DMS79 treated with DMSO at 0.1 percent for 48 hours (cell line): ENCODE data around the gene ITGB1BP2.
"Not testable (repeated sequence)": the region's sequence is repeated elsewhere in the genome, so short reads cannot be mapped to it uniquely, and the experiment has no call there.

ENCODE experiments used
- DNase-seq: peaks from one replicate; lab custom pipeline; 2025; lab: John Stamatoyannopoulos, UW

The ITGB1BP2 gene

DNA sequence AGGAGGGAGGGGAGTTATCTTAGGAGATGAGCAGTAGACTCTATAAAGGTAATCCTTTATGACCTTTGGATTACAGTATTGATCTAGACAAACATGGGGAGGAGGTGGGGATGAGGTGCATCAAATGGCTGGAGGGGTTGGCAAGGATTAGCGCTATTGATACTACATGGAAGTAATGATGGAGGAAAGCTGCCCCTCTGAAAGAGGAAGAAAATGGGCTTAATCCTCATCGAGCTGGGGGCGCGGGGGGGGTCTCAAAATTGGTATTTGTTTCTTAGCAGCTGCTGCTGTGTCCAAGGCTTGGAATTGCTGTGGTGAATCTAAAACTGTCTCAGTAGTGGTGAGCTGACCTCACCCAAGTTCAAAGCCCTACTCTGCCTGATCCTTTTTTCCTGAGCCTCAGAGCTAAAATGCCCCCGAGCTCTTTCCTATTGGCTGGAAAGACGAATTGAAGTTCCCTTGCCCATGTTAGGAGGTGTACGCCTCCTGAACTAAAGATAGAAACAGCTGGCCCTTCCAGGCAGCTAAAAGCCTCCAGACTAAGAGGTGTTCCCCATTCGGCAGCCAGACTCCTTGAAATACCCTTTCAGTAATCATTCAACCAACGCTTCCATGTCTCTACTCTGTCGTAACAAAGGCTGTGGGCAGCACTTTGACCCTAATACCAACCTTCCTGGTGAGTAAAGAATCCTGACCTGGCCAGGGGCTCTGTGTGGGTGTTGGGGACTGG is at the start of gene ITGB1BP2:
TSS of gene ITGB1BP2 (plus strand) at position 556 of the 730 bp plus-strand sequence. CDS start at position 613, 57 bp downstream.
- DNase-seq = no peak

DNA sequence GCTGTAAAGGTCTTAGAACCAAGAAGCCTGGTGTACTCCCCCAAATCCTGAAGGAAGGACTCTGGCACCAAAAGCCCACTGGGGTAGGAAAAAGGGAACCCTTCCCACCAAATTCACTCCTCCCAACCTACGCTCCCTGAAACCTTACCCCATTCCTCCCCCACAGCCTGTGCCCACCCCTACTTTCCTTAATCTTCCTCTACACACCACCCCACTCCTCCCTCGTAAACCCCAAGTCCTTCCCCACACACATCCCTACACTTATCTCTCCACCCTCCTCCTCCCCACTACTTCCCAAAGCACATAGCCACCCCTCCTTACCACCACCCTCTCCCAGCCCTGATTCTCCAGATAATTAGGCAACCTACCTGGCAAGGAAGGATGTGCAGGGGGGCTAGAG is 49.3 kb upstream of the ITGB1BP2 start:
- no peak for DNase-seq

DNA sequence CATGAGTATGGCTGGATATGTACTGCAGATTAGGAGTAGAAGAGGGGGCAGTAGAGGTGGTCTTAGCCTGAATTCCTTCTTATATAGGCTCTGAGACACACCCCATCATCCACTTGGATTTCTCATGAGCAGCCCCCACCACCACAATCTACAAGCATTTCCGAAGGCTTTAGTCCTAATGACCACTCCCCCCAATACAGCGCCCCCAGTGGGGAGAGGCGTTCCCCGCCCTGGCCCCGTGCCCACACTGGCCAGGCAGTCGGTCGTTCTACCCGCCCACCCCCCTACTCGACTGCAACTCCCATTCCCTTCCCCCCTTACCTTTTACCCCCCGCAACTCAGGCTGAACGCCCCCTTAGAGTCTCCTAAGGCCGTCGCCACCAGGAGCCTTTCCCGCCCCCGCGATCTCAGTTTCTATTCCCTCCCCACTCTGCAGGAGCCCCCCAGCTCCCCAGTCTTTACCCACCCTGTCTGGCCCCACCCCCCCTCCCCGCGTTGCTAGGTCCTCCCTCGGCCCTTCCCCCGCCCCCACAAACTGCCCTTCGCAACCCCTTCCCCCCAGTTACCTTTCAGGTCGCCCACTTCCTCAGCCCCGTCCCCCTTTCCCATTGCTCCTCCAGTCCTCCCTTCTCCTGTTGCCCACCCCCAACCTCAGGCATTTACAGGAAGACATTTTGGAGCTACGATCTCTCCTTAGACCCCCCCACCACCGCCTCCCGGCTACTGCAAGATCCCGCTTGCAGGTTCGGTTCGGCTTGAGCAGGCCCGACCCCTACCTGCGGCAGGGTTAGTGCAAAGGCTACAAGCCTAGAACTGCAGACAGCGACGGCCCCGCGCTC is 48.1 kb upstream of the ITGB1BP2 start:
- DNase-seq = peak; percentile 52

DNA sequence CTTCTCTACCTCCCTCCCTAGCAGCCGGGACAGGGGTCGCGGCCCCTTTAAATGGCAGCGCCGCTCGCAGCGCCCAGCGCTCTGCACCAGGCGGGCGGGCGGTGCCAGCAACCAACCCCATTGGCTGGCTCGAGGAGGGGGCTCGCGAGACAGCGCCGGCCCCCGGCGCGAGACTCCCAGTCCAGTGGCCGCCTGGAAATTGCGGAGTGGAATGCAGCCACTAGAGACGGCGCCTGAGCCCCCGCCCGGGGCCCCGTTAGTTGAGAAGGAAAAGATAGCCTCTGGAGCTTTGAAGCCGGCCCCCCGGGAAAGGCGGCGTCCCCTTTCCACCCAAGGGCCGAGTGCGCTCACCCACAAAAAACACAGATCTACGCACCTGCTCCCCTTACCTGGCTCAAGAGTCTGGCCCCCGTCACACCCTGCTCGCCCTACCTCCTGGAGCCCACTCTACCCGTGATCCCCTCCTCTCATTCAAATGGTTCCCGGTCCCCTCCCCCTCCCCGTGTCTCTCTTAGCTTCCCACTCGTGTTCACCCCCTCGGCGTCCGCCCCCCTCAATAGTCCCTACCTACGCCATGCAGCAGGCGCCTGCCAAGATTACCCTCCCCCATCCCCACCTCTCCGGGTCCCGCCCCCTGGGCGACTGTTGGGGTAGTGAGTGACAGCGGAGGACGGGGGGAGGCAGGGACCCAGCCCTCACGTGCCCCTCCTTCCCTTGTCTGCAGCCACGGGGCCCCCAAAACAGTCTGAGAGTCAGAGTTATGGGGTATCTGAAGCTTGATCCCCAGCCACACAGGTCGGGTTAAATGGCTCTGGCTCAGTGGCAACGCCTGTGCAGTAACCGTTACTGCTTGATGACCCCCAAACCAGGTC is 47.2 kb upstream of the ITGB1BP2 start, which contains the start of gene ZMYM3:
TSS of gene ZMYM3 (minus strand) at position 49 of the 872 bp plus-strand sequence. CDS start 885 bp downstream, outside the sequence.
- DNase-seq = peak; percentile 55

DNA sequence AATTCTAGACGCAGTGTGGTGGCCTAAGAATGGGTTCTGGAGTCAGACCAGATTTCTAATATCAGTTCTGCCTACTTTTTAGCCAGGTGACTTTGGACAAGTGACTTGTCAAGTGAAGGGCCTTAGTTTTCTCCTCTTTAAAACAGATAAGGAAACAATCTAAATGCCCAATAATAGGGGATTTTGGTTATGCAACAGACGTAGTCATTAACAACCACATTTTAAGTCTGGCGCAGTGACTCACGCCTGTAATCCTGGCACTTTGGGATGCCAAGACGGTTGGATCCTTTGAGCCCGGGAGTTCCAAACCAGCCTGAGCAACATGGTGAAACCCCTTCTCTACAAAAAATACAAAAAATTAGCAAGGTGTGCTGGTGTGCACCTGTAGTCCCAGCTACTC is 45.5 kb upstream of the ITGB1BP2 start:
- peak; percentile 14 for DNase-seq

DNA sequence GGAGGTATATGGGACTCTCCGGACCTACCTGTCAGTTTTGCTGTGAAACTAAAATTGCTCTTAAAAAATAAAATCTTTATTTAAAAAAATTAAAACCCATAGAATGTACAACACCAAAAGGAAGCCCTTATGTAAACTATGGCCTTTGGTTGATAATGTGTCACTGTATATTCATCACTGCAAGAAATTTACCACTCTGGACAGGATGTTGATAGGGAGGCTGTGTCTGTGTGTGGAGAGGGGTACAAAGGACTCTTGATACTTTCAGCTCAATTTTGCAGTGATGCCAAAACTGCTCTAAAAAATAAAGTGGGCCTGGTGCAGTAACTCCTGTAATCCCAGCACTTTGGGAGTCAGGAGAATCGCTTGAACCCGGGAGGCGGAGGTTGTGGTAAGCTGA is 44.7 kb upstream of the ITGB1BP2 start:
- peak; percentile 10 for DNase-seq

DNA sequence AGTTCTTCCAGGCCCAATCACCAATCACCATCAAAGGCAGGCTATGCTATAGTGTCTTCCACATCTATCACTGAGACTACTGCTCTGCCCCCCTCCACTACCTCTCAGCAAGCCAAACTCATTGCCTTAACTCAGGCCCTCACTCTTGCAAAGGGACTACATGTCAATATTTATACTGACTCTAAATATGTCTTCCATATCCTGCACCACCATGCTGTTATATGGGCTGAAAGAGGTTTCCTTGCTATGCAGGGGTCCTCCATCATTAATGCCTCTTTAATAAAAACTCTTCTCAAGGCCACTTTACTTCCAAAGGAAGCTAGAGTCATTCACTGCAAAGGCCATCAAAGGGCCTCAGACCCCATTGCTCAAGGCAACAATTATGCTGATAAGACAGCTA is 32.9 kb upstream of the ITGB1BP2 start:
- not testable (repeated sequence) for DNase-seq

DNA sequence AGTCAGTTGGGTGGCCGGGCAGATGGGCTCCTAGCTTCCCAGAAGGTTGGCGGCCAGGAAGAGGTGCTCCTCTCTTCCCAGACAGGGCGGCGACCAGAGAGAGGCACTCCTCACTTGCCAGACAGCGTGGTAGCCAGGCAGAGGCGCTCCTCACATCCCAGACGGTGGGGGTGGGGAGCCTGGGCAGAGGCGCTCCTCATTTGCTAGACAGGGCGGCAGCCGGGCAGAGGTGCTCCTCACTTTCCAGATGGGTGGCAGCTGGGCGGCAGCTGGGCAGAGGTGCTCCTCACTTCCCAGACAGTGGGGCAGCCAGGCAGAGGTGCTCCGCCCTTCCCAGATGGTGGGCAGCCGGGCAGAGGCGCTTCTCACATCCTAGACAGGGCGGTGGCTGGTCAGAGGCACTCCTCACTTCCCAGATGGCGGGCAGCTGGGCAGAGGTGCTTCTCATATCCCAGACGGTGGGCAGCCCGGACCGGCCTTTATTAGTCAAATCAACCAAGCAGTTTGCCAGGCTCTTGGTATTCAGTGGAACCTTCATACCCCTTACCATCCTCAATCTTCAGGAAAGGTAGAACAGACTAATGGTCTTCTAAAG is 31.7 kb upstream of the ITGB1BP2 start:
- no peak for DNase-seq

DNA sequence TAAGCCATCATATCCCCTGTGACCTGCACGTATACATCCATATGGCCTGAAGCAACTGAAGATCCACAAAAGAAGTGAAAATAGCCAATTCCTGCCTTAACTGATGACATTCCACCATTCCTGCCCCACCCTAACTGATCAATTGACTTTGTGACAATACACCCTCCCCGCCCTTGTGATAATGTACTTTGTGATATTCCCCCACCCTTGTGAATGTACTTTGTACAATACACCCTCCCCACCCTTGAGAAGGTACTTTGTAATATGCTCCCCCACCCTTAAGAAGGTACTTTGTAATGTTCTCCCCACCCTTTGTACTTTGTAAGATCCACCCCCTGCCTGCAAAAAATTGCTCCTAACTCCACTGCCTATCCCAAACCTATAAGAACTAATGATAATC is 29.2 kb upstream of the ITGB1BP2 start:
- DNase-seq = not testable (repeated sequence)

DNA sequence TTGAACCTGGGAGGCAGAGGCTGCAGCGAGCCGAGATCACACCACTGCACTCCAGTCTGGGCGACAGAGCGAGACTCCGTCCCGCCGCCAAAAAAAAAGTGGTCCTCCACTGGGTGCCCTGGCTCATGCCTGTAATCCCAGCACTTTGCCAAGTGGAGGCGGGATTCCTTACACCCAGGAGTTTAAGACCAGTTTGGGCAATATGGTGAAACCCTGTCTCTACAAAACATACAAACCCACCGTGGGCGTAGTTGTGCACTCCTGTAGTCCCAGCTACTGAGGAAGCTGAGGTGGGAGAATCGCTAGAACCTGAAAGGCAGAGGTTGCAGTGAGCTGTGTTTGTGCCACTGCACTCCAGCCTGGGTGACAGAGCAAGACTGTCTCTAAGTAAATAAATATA is 20.2 kb upstream of the ITGB1BP2 start:
- DNase-seq = not testable (repeated sequence)

DNA sequence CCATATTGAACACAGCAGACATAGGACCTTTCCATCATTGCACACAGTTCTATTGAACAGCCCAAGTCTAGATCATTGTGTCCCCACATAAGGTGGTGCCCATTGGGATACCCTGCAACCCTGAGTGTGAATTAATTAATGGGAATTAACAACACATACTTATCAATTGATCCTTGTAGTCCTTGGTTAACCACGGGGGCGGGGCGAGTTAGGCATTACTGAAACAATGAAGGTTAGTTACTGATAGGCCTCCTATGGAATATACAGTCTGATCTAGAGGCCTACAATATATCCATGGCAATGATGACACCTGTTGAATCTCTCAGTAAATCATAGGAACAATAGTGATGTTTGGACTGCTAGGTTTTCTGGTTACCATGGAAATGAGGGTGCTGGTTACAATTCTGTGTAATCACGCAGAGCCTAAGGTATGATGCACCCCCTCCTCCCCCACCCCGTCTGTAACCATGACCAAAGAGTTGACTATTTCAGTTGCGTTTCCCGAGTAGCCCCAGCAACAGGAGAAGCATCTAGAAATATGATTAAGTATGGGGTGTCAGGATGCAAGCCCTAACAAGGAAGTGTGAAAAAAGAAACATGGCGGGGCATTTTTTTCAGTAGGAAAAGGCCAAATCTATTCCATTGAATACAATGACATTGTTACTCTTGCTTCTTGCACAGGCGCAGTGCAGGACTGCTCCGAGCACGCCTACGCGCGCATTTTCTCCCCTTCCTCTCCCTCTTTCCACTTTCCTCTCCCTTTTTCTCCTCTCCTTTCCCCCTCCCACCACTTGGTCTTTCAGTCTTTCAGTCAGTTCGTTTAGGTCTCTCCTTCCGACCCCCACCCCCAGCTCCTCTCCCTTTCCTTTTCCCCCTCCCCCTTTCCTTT is 18.8 kb upstream of the ITGB1BP2 start:
- DNase-seq = peak; percentile 99

DNA sequence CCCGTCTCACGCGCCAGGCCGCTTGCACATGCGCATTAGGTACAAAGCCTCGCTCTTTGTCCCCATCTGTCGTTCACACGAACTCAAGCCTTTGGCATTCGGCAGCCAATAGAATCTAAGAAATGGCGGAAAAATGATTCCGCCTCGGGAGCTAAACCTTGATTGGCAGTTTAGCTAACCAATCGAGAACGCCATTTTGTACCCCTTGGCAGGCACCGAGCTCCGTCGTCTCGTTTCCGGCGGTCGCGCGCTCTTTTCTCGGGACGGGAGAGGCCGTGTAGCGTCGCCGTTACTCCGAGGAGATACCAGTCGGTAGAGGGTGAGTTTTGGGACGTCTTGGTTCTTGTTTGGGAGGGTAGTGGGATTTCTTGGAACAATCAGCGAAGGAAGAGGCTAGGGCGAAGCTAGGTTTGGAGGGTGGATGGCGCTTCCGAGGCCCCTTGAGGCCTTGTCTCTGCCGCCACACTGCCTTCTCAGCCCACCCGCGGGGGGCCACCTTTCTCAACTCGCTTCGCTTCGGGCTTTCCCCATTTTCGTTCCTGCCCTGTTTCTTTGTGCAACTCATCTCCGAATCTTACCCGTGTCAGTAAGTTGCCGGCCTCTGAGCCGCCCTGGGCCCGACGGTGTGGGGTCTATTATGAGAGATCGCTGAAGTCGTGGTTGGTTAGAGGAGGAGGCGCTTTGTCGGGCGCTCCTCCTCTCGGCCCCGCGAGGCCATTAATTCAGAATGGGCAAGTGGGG is 18.0 kb upstream of the ITGB1BP2 start, which contains the start of gene NONO:
TSS of gene NONO (plus strand) at position 233 of the 741 bp plus-strand sequence. CDS start 7,003 bp downstream, outside the sequence.
- DNase-seq = peak; percentile 99

DNA sequence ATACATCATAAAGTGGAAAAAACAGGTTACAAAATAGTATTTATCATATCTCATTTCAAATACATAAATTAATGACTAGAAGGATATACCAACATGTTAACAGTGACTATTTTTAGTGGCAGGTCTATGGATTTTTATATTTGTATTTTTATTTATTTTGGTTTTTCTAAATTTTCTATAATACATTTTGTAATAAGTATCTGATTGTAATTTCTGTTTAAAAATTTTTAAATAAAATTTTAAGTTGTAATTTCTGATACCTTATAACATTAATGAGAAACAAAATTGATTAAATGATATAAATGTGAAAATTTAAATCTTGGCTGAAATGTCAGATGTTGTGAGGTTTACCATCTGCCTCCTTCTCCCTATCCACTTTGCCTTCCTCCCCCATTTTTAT is 15.6 kb upstream of the ITGB1BP2 start:
- DNase-seq = no peak

DNA sequence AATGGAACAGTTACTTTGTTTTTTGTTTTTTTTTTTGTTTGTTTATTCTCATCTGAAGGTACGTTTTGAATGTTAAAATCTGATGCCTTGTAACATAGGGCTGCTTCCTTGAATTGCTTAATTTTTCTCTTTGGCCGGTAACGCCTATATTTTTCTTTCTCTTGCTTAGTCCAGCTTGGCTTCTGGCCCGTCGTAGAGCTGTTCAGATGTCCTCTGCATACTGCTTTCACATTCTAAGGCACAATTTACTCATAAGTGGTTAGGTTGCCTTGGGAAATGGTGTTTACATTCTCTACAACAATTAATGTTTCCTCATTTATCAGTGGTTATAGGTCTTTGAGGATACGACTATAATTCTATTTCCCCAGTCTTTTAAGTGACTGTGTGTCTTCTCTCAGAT is 10.2 kb upstream of the ITGB1BP2 start:
- no peak for DNase-seq

DNA sequence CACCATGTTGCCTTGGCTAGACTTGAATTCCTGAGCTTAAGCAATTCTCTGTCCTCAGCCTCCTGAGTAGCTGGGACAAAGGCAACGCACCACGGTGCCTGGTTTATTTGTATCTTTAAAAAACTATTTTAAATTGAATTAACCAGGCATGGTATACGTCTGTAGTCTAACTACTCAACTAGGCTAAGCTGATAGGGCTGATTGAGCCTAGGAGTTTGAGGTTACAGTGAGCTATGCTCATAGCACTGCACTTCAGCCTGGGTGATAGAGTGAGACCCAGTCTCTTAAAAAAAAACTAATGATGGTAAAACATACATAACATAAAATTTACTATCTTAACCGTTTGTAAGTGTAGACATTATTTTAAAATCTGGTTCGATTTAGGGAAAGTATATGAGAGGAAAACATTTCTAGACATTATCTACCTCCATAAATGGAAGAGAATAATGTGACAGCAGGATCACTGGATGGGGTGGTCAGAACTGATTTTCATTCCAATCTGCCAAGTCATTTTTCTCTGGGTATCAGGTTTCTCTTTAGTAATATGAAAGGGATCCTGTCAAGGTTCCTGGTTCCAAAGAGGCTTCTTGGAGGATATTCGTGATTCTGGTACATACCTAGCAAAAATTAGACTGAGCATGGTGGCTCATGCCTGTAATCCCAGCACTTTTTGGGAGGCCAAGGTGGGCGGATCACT is 8.7 kb upstream of the ITGB1BP2 start:
- no peak for DNase-seq

DNA sequence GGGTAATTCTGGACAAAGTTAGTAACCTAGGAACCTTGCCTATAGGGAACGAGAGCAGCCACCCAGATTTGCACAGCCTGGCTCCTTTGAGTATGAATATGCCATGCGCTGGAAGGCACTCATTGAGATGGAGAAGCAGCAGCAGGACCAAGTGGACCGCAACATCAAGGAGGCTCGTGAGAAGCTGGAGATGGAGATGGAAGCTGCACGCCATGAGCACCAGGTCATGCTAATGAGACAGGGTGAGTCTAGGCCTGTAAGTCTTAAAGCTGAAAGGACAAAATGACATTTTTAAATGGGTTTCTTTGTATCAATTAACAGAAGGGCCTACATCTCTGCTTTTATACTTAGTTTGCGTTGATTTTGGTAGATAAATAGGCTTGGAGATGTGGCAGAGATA is 4.7 kb upstream of the ITGB1BP2 start:
- no peak for DNase-seq

DNA sequence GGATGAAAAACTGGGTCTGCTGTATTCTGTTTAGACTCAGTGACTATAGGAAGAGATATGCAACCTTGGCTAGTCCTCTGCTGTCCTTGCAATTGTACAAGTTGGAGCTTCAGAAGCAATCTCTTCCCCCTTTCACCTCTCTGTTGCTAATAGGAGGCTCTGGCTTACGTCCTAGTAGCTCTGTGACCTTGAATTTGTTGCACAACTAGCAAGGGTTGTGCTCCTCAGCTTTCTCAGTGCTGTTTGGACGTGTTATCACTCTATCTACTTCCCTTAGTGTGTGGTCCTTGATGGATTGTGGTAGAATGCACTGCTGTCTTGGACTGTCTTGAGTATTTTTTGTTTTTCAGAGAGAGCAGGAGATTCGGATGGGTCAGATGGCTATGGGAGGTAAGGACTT is 3.4 kb upstream of the ITGB1BP2 start:
- DNase-seq = no peak

DNA sequence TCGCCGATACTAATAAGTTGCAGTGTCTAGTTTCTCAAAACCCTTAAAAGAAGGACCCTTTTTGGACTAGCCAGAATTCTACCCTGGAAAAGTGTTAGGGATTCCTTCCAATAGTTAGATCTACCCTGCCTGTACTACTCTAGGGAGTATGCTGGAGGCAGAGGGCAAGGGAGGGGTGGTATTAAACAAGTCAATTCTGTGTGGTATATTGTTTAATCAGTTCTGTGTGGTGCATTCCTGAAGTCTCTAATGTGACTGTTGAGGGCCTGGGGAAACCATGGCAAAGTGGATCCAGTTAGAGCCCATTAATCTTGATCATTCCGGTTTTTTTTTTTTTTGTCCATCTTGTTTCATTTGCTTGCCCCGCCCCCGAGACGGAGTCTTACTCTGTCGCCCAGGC is 1.5 kb upstream of the ITGB1BP2 start:
- not testable (repeated sequence) for DNase-seq

DNA sequence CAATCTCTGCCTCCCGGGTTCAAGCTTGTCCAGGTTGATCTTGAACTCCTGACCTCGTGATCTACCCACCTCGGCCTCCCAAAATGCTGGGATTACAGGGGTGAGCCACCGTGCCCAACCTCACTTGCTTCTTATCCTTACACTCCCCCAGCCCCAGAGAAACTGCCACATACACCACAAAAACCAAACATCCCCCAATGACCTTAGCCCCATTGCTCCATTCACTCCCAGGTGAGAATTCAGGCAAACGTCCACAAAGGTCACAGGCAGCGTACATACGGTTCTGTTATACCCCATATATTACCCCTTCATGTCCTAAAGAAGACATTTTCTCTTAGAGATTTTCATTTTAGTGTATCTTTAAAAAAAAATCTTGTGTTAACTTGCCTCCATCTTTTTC is 1.1 kb upstream of the ITGB1BP2 start:
- not testable (repeated sequence) for DNase-seq
